SK-N-SH (cell line): ENCODE measurements around the gene VPS35. TPM values are rescaled to one million over a fixed set of nuclear protein-coding genes. Genes with fewer than 3 reads are reported as not detected.

Experiments used
- CTCF ChIA-PET: fragments of 300-600, 350-600 bp; formaldehyde crosslinking; extraction: SDS; loops from one replicate; lab custom pipeline; 2021; lab: Yijun Ruan, JAX
- POLR2A ChIA-PET: fragments of 350-600 bp; sonication (Branson Sonifier 250); formaldehyde crosslinking; extraction: SDS; loops from one replicate; lab custom pipeline; 2020; ENCODE audit warnings: antibody characterized with exemption, inconsistent platforms; lab: Yijun Ruan, JAX
- DNase-seq: peaks from one replicate; pipeline ENCODE4 v3.0.0; 2012
- H2AFZ ChIP-seq: fragments of 200-600 bp; sonication (generic); 2 replicates; pipeline ENCODE4 v1.8.1; 2016; ENCODE audit warnings: antibody characterized with exemption, mild to moderate bottlenecking, low read depth
- H3F3A ChIP-seq: fragments of 200-600 bp; sonication (generic); replicated peaks from 2 replicates; pipeline ENCODE3; 2016; ENCODE audit warnings: antibody characterized with exemption, mild to moderate bottlenecking; ENCODE audit not compliant: insufficient read depth
- H3K27ac ChIP-seq, 2 experiments: fragments of 200-500 bp in 1 of 2; fragments of 200-600 bp in 1 of 2; sonication (Bioruptor generic) in 1 of 2; sonication (generic), shearing (Covaris generic) in 1 of 2; 2 replicates each; pipeline versions ENCODE4 v1.5.1 to v1.6.1; 2014 to 2016; ENCODE audit warnings: low read depth in 2 of 2, inconsistent platforms in 1 of 2, low read length in 1 of 2, mild to moderate bottlenecking in 1 of 2, mixed read lengths in 1 of 2
- H3K27me3 ChIP-seq: fragments of 200-600 bp; sonication (generic), shearing (Covaris generic); 2 replicates; pipeline ENCODE4 v1.6.1; 2016; ENCODE audit warnings: mixed run types; ENCODE audit not compliant: insufficient read depth
- H3K36me3 ChIP-seq, 2 experiments: fragments of 200-500 bp in 1 of 2; fragments of 200-600 bp in 1 of 2; sonication (Bioruptor generic) in 1 of 2; sonication (generic) in 1 of 2; replicated peaks in 1 of 2; 2 replicates each; pipeline versions ENCODE3 to v1.5.1; 2014 to 2016; ENCODE audit warnings: low read length in 1 of 2, mild to moderate bottlenecking in 1 of 2; ENCODE audit not compliant: insufficient read depth in 2 of 2, control insufficient read depth in 1 of 2
- H3K4me1 ChIP-seq, 2 experiments: fragments of 200-500 bp in 1 of 2; fragments of 200-600 bp in 1 of 2; sonication (Bioruptor generic) in 1 of 2; sonication (generic), shearing (Covaris generic) in 1 of 2; 2 replicates each; pipeline versions ENCODE4 v1.5.1 to v1.6.1; 2014 to 2016; ENCODE audit warnings: low read depth in 1 of 2, low read length in 1 of 2, mixed run types in 1 of 2; ENCODE audit not compliant: insufficient read depth in 2 of 2, control insufficient read depth in 1 of 2
- H3K4me2 ChIP-seq: fragments of 200-600 bp; sonication (generic), shearing (Covaris generic); 2 replicates; pipeline ENCODE4 v1.6.1; 2017; ENCODE audit warnings: mixed run types
- H3K4me3 ChIP-seq, 2 experiments: fragments of 200-500 bp in 1 of 2; fragments of 200-600 bp in 1 of 2; sonication (Bioruptor generic) in 1 of 2; sonication (generic), shearing (Covaris generic) in 1 of 2; 2 replicates each; pipeline versions ENCODE4 v1.5.1 to v1.8.1; 2014 to 2016; ENCODE audit warnings: low read depth in 2 of 2, inconsistent platforms in 1 of 2, low read length in 1 of 2, mild to moderate bottlenecking in 1 of 2, mixed read lengths in 1 of 2, moderate library complexity in 1 of 2
- H3K79me2 ChIP-seq: fragments of 200-600 bp; sonication (generic); 2 replicates; pipeline ENCODE4 v1.8.1; 2017; ENCODE audit warnings: mild to moderate bottlenecking; ENCODE audit not compliant: insufficient read depth
- H3K9ac ChIP-seq: fragments of 200-600 bp; sonication (generic); 2 replicates; pipeline ENCODE4 v1.6.1; 2017; ENCODE audit warnings: mixed run types
- H3K9me2 ChIP-seq: fragments of 200-600 bp; sonication (generic); 2 replicates; pipeline ENCODE4 v1.6.1; 2017; ENCODE audit warnings: mixed run types
- H3K9me3 ChIP-seq: fragments of 200-600 bp; sonication (generic); 2 replicates; pipeline ENCODE4 v1.6.1; 2017; ENCODE audit warnings: mixed run types, mild to moderate bottlenecking, moderate library complexity
- H4K20me1 ChIP-seq: fragments of 200-600 bp; sonication (generic); 2 replicates; pipeline ENCODE4 v1.6.1; 2017; ENCODE audit warnings: mild to moderate bottlenecking, mixed run types; ENCODE audit not compliant: insufficient read depth
- ELF1 ChIP-seq: IDR thresholded peaks from 2 replicates; pipeline ENCODE4 v1.4.0; 2012
- EZH2phosphoT487 ChIP-seq: fragments of 200-600 bp; sonication (generic); IDR thresholded peaks from 2 replicates; pipeline ENCODE4 v1.6.1; 2017; ENCODE audit warnings: low read depth, mixed run types, mild to moderate bottlenecking, antibody characterized with exemption, moderate library complexity, borderline replicate concordance
- FOSL2 ChIP-seq: IDR thresholded peaks from 2 replicates; pipeline ENCODE4 v1.4.0; 2012; ENCODE audit warnings: low read depth, mild to moderate bottlenecking, moderate library complexity, borderline replicate concordance
- FOXJ3 ChIP-seq: sonication (generic); formaldehyde crosslinking; IDR thresholded peaks from 2 replicates; pipeline ENCODE4 v1.5.1; 2020; ENCODE audit warnings: mild to moderate bottlenecking, missing genetic modification reagents
- FOXM1 ChIP-seq: IDR thresholded peaks from 2 replicates; pipeline ENCODE4 v1.4.0; 2012; ENCODE audit warnings: low read depth, mild to moderate bottlenecking
- GABPA ChIP-seq: IDR thresholded peaks from 2 replicates; pipeline ENCODE4 v1.4.0; 2012; ENCODE audit warnings: low read depth, mild to moderate bottlenecking
- JUND ChIP-seq: IDR thresholded peaks from 2 replicates; pipeline ENCODE4 v1.4.0; 2012
- MEF2A ChIP-seq: IDR thresholded peaks from 2 replicates; pipeline ENCODE4 v1.4.0; 2012; ENCODE audit warnings: low read depth, borderline replicate concordance
- MXI1 ChIP-seq: IDR thresholded peaks from 2 replicates; pipeline ENCODE4 v1.6.1; 2012; ENCODE audit warnings: mild to moderate bottlenecking, low read depth, low read length, improper control_type of control experiment
- NFIC ChIP-seq: IDR thresholded peaks from 2 replicates; pipeline ENCODE4 v1.4.0; 2012; ENCODE audit warnings: borderline replicate concordance
- RAD21 ChIP-seq: IDR thresholded peaks from 2 replicates; pipeline ENCODE4 v1.6.1; 2012; ENCODE audit warnings: mild to moderate bottlenecking, low read length
- RFX5 ChIP-seq: IDR thresholded peaks from 2 replicates; pipeline ENCODE4 v1.6.1; 2012; ENCODE audit warnings: mild to moderate bottlenecking, improper control_type of control experiment, low read length
- SMC3 ChIP-seq: IDR thresholded peaks from 2 replicates; pipeline ENCODE4 v1.6.1; 2012; ENCODE audit warnings: low read depth, low read length, improper control_type of control experiment
- TAF1 ChIP-seq: IDR thresholded peaks from 2 replicates; pipeline ENCODE4 v1.6.1; 2012; ENCODE audit warnings: low read depth, mild to moderate bottlenecking, low read length, moderate library complexity, borderline replicate concordance
- TCF12 ChIP-seq: IDR thresholded peaks from 2 replicates; pipeline ENCODE4 v1.4.0; 2012
- TEAD4 ChIP-seq: IDR thresholded peaks from 2 replicates; pipeline ENCODE4 v1.4.0; 2012; ENCODE audit warnings: mild to moderate bottlenecking, borderline replicate concordance; ENCODE audit not compliant: insufficient read depth
- YY1 ChIP-seq: IDR thresholded peaks from 2 replicates; pipeline ENCODE4 v1.4.0; 2012; ENCODE audit warnings: low read depth, mild to moderate bottlenecking
- WGBS: methylation state at CpG from one replicate; pipeline ENCODE4 v1.1.6; 2017; ENCODE audit warnings: low lambda C conversion rate; 5-methylcytosine and 5-hydroxymethylcytosine counted together
- polyA plus RNA-seq, 3 experiments: library from polyadenylated mRNA; depleted of rRNA; stranded (reverse); fragments of >200 nt; gene quantifications; 2 replicates each; pipeline ENCODE4 v1.2.3, GENCODE V29; 2012
- TF ChIP-seq, protein P1 (sequence below): IDR thresholded peaks from 2 replicates; pipeline ENCODE4 v1.6.1; 2012; ENCODE audit warnings: mild to moderate bottlenecking, low read depth, low read length, moderate library complexity
- TF ChIP-seq, protein P2 (sequence below): IDR thresholded peaks from 2 replicates; pipeline ENCODE4 v1.4.0; 2012; ENCODE audit warnings: low read depth, borderline replicate concordance
- TF ChIP-seq, protein P3 (sequence below): fragments of 150-350 bp; IDR thresholded peaks from 2 replicates; pipeline ENCODE4 v1.6.1; 2017; ENCODE audit warnings: antibody characterized with exemption, low read length, low read depth, borderline replicate concordance
- TF ChIP-seq, protein P4 (sequence below): IDR thresholded peaks from 2 replicates; pipeline ENCODE4 v1.4.0; 2012; ENCODE audit warnings: low read depth, borderline replicate concordance

Gene VPS35
- polyA plus RNA-seq, 1 of the 3 experiments (the other 2 are of a cell fraction): 17.5 TPM

DNA sequence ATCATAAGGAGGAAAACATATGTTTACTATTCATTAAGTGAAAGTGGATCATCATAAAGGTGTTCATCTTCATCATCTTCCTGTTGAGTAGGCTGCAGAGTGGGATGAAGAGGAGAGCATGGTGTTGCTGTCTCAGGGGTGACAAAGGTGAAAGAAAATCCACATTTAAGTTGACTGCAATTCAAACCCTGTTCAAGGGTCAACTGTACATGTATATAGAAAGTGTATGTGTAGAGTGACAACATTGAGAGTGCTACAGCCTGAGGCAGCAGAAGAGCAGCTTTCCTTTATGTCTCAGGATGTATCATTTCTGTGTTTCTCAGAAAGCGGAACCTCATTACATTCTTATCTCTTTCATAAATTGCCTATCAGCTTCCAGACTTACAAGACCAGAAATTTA is 17.7 kb upstream of the VPS35 start (continued):
- TF ChIP-seq, protein P1, sequence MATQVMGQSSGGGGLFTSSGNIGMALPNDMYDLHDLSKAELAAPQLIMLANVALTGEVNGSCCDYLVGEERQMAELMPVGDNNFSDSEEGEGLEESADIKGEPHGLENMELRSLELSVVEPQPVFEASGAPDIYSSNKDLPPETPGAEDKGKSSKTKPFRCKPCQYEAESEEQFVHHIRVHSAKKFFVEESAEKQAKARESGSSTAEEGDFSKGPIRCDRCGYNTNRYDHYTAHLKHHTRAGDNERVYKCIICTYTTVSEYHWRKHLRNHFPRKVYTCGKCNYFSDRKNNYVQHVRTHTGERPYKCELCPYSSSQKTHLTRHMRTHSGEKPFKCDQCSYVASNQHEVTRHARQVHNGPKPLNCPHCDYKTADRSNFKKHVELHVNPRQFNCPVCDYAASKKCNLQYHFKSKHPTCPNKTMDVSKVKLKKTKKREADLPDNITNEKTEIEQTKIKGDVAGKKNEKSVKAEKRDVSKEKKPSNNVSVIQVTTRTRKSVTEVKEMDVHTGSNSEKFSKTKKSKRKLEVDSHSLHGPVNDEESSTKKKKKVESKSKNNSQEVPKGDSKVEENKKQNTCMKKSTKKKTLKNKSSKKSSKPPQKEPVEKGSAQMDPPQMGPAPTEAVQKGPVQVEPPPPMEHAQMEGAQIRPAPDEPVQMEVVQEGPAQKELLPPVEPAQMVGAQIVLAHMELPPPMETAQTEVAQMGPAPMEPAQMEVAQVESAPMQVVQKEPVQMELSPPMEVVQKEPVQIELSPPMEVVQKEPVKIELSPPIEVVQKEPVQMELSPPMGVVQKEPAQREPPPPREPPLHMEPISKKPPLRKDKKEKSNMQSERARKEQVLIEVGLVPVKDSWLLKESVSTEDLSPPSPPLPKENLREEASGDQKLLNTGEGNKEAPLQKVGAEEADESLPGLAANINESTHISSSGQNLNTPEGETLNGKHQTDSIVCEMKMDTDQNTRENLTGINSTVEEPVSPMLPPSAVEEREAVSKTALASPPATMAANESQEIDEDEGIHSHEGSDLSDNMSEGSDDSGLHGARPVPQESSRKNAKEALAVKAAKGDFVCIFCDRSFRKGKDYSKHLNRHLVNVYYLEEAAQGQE: no peak
- TF ChIP-seq YY1: no peak
- TF ChIP-seq TCF12: no peak

DNA sequence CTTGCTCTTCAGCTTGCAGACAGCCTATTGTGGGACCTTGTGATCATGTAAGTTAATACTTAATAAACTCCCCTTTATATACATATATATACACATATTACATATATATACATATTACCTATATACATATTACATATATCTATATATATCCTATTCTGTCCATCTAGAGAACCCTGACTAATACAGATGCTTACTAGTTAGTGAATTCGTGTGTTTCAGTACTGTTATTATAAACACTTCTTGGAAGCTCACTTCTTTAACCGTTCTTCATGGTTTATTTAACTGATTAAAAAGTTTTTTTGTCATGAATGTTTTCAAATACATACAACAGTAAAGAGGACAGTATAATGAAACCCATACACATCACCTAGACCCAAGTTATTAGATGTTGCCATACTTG is 13.1 kb upstream of the VPS35 start:
- Histone ChIP-seq H3K27ac (no peak overlapping the region), H3K27me3 (no peaks in the 10 kb centered on the region), H3K4me2 (no peak overlapping the region), H3K9me3 (no peaks in the 10 kb centered on the region), H3K79me2 (no peaks in the 10 kb centered on the region), H3K4me1 (no peaks in the 10 kb centered on the region), H3K4me3 (no peak overlapping the region), H3K36me3 (peaks cover 8 to 9% of the 10 kb centered on the region in 2 experiments), H3F3A (no peaks in the 10 kb centered on the region), H2AFZ (no peak overlapping the region), H4K20me1 (no peaks in the 10 kb centered on the region), H3K9me2 (no peaks in the 10 kb centered on the region), H3K9ac (no peak overlapping the region)
- ChIA-PET CTCF (interaction anchor here (1.4 kb wide), 1 partner anchor 8 kb away, joined by 5 read pairs; no protein-coding TSS in a partner anchor), POLR2A (no interaction called here)
- TF ChIP-seq MEF2A (no peak), GABPA (no peak), RFX5 (no peak), FOXM1 (no peak)
- DNase-seq: no peak
- 96% methylated on average over 2 of the region's 2 CpGs for WGBS

DNA sequence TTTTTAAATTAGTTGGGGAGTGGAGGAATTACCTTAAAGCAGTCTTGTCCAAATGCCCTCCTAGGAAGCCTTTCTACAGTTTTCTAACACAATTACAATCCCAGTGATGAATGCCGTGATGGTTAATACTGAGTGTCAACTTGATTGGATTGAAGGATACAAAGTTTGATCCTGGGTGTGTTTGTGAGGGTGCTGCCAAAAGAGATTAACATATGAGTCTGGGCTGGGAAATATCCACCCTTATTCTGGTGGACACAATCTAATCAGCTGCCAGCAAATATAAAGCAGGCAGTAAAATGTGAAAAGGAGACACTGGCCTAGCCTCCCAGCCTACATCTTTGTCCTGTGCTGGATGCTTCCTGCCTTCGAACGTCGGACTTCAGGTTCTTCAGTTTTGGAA is 12.6 kb upstream of the VPS35 start:
- Histone ChIP-seq H4K20me1 (no peaks in the 10 kb centered on the region), H3K4me2 (no peak overlapping the region), H3K79me2 (no peaks in the 10 kb centered on the region), H3K4me1 (no peaks in the 10 kb centered on the region), H3K4me3 (no peak overlapping the region), H3F3A (no peaks in the 10 kb centered on the region), H2AFZ (no peak overlapping the region), H3K9ac (no peak overlapping the region), H3K27me3 (no peaks in the 10 kb centered on the region), H3K9me2 (no peaks in the 10 kb centered on the region), H3K36me3 (peaks cover 9 to 12% of the 10 kb centered on the region in 2 experiments), H3K9me3 (no peaks in the 10 kb centered on the region), H3K27ac (no peak overlapping the region)
- POLR2A ChIA-PET: no interaction called here
- 99% methylated on average over 4 of the region's 4 CpGs for WGBS
- CTCF ChIA-PET: interaction anchor here (1.4 to 3.1 kb wide), 2 partner anchors 9 to 12 kb away, joined by 5 to 12 read pairs; partner anchors contain the start of gene ORC6
- no peak for DNase-seq
- TF ChIP-seq MXI1: no peak
- no peak for TF ChIP-seq TCF12
- TF ChIP-seq FOSL2: no peak
- TF ChIP-seq EZH2phosphoT487: no peak
- no peak for TF ChIP-seq JUND
- TF ChIP-seq, protein P2, sequence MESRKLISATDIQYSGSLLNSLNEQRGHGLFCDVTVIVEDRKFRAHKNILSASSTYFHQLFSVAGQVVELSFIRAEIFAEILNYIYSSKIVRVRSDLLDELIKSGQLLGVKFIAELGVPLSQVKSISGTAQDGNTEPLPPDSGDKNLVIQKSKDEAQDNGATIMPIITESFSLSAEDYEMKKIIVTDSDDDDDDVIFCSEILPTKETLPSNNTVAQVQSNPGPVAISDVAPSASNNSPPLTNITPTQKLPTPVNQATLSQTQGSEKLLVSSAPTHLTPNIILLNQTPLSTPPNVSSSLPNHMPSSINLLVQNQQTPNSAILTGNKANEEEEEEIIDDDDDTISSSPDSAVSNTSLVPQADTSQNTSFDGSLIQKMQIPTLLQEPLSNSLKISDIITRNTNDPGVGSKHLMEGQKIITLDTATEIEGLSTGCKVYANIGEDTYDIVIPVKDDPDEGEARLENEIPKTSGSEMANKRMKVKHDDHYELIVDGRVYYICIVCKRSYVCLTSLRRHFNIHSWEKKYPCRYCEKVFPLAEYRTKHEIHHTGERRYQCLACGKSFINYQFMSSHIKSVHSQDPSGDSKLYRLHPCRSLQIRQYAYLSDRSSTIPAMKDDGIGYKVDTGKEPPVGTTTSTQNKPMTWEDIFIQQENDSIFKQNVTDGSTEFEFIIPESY: no peak
- TF ChIP-seq GABPA: no peak
- TF ChIP-seq SMC3: no peak
- no peak for TF ChIP-seq NFIC
- no peak for TF ChIP-seq RAD21
- no peak for TF ChIP-seq FOXJ3
- no peak for TF ChIP-seq TAF1
- TF ChIP-seq, protein P3, sequence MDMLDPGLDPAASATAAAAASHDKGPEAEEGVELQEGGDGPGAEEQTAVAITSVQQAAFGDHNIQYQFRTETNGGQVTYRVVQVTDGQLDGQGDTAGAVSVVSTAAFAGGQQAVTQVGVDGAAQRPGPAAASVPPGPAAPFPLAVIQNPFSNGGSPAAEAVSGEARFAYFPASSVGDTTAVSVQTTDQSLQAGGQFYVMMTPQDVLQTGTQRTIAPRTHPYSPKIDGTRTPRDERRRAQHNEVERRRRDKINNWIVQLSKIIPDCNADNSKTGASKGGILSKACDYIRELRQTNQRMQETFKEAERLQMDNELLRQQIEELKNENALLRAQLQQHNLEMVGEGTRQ: no peak
- TF ChIP-seq ELF1: no peak
- TF ChIP-seq YY1: no peak
- TF ChIP-seq TEAD4: no peak
- TF ChIP-seq MEF2A: no peak
- TF ChIP-seq, protein P4, sequence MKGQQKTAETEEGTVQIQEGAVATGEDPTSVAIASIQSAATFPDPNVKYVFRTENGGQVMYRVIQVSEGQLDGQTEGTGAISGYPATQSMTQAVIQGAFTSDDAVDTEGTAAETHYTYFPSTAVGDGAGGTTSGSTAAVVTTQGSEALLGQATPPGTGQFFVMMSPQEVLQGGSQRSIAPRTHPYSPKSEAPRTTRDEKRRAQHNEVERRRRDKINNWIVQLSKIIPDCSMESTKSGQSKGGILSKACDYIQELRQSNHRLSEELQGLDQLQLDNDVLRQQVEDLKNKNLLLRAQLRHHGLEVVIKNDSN: no peak
